ENCODE measurements around the gene MYO1A. TPM values are rescaled to one million over a fixed set of nuclear protein-coding genes. Genes with fewer than 3 reads are reported as not detected.
"Not testable (repeated sequence)": the region's sequence is repeated elsewhere in the genome, so short reads cannot be mapped to it uniquely, and the experiment has no call there.

Gene MYO1A
- polyA plus RNA-seq, 10 donors, result 0.11 to 0.71 (median 0.33) TPM; not detected in 4

- DNase-seq, result no peak
Measured at GRCh38 chr12:57018906-57019305, 31.0 kb downstream of the MYO1A start.

GRCh38 chr12:57018353-57018752 lies 31.6 kb downstream of the MYO1A start:
- not testable (repeated sequence) for DNase-seq

GRCh38 chr12:57016348-57016747 lies 33.6 kb downstream of the MYO1A start, which contains the start of gene TAC3:
Gene TAC3, minus strand, starts transcription at chr12:57016529. Its CDS starts 732 bp downstream, at chr12:57015797.
- no peak for DNase-seq

GRCh38 chr12:57012600-57013465 lies 37.1 kb downstream of the MYO1A start:
- no peak for DNase-seq

GRCh38 chr12:57011438-57012424 lies 38.2 kb downstream of the MYO1A start:
- no peak for DNase-seq

GRCh38 chr12:57010627-57011247 lies 39.2 kb downstream of the MYO1A start:
- no peak for DNase-seq

- DNase-seq, result no peak
Measured at GRCh38 chr12:57009949-57010626, 39.8 kb downstream of the MYO1A start.

- peak; percentile 40 to 76 (median 52) for DNase-seq
Measured at GRCh38 chr12:57008178-57008577, 41.8 kb downstream of the MYO1A start.

GRCh38 chr12:57006809-57007475 lies 43.0 kb downstream of the MYO1A start:
- DNase-seq, result no peak

GRCh38 chr12:57005980-57006808 lies 43.7 kb downstream of the MYO1A start, which contains the start of gene ZBTB39:
Gene ZBTB39, minus strand, starts transcription at chr12:57006546. Its CDS starts 1,629 bp downstream, at chr12:57004917.
- peak; percentile 51 to 76 (median 57) for DNase-seq

- DNase-seq, result no peak
Measured at GRCh38 chr12:57004651-57005050, 45.3 kb downstream of the MYO1A start.

GRCh38 chr12:57003395-57003794 lies 46.5 kb downstream of the MYO1A start:
- no peak for DNase-seq

GRCh38 chr12:57001448-57001906 lies 48.5 kb downstream of the MYO1A start:
- peak in 1 of 3 donors; percentile 48 for DNase-seq

GRCh38 chr12:57000393-57000792 lies 49.5 kb downstream of the MYO1A start:
- no peak for DNase-seq

- DNase-seq, result no peak
Measured at GRCh38 chr12:56999456-56999855, 50.5 kb downstream of the MYO1A start.

GRCh38 chr12:56998981-56999380 lies 50.9 kb downstream of the MYO1A start:
- no peak for DNase-seq

- DNase-seq, result no peak
Measured at GRCh38 chr12:56998316-56998715, 51.6 kb downstream of the MYO1A start.

- DNase-seq, result no peak
Measured at GRCh38 chr12:56996793-56997545, 53.0 kb downstream of the MYO1A start.
